Renal cortical epithelial cell (primary cell): ENCODE data around the gene NLRP12. TPM values are rescaled to one million over a fixed set of nuclear protein-coding genes. Genes with fewer than 3 reads are reported as not detected.
A peak's percentile ranks its signal among the peaks of the same experiment; 100 is the strongest.
"Not testable (repeated sequence)": the region's sequence is repeated elsewhere in the genome, so short reads cannot be mapped to it uniquely, and the experiment has no call there.

Experiments used
- DNase-seq: peaks from one replicate; pipeline ENCODE4 v3.0.0-alpha.2; 2011; ENCODE audit warnings: low read depth
- total RNA-seq: library from RNA; depleted of rRNA; stranded (reverse); fragments of >200 nt; gene quantifications from 2 replicates; pipeline ENCODE4 v1.2.3, GENCODE V29; 2014

NLRP12 gene
- total RNA-seq, 1 donor from 2014 or later: 0.05 TPM

DNA sequence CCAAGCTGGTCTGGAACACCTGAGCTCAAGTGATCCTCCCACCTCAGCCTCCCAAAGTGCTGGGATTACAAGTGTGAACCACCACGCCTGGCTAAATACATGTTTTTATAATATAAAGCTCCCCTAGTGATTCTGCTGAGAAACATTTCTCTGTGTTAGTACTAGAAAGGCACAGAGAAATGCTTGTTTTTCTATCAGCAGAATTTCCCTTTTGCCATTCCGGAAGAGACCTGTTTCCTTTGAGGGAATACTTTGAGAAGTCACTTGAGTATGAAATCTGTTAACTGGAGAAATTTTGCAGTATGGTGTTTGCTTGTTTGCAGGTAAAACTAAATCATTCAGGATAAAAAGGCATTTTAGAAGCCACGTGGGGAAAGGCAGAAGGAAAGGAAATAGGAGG lies 4.4 kb upstream of the NLRP12 start:
- no peak for DNase-seq

DNA sequence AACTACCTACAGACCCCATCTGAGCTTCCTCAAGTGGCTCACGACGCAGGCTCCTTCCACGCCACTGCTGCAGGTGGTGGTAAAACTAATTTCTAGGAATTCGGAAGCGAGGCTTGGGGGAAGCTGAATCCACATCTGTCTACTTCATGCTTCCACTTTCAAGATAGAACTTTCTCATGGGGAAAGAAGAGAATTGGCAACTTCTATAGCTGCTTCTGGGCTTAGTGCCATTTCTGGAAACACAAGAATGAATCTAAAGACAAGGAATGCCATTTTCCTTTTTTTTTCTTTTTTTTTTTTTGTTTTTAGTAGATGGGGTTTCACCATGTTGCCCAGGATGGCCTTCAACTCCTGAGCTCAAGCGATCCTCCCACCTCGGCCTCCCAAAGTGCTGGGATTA lies 2.8 kb upstream of the NLRP12 start:
- DNase-seq: no peak

DNA sequence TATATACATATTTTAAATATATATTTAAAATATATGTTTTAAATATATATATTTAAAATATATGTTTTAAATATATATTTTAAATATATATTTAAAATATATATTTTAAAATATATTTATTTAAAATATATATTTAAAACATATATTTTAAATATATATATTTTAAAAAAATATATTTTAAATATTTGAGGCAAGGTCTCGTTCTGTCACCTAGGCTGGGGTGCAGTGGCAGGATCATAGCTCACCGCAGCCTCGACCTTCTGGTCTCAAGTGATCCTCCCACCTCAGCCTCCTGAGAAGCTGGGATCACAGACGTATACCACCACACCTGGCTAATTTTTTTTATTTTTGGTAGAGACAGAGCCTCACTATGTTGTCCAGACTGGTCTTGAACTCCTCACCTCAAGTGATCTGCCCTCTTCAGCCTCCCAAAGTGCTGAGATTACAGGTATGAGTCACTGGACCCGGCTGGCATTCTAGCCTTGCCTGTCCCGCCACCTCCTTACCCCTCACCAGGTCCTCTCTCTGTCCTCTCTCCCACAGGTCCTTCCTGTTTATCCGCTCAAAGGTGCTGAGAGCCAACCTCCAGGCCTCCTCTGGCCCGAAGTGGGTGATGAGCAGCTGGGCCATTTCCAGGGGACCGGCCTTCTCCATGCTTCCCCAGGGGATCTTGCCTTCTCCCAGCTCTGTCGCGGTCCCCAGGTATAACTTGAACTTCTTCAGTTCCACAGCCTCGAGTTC lies 564 bp downstream of the NLRP12 start:
- DNase-seq: no peak

DNA sequence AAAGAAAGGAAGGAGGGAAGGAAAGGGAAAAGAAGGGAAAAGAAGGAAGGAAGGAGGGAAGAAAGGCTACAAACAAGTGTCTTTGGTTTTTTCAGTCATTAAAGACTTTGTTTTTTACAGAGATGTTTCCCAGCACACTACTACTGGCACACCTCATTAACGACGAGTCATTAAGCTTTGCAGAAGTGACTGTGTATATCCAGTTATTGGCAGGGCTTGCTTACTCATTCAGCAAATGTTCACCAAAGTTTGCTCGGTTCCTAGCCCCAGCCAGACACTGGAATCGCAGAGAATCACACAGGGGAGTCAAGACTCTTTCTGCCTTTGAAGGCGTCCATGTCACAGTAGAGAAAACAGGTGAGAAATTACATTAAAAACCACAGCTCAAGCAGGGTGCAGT lies 4.3 kb downstream of the NLRP12 start:
- no peak for DNase-seq

DNA sequence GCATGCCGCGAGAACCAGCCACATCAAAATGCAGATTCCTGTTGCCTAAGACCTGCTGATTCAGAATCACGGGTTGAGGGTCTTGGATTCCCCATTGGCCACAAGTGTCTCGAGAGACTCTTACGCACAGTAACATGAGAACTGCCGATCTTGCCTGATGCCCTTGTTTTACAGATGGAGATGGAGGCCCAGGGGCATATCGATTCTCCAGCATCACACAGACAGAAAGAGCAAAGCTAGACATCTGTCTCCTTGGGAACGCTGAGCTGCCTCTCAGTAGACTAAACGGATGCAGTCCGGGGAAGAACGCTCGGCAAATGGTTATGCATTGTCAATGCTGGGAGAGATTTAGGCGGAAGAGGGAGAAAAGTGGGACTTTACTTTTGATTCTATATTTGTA lies 5.4 kb downstream of the NLRP12 start:
- no peak for DNase-seq

DNA sequence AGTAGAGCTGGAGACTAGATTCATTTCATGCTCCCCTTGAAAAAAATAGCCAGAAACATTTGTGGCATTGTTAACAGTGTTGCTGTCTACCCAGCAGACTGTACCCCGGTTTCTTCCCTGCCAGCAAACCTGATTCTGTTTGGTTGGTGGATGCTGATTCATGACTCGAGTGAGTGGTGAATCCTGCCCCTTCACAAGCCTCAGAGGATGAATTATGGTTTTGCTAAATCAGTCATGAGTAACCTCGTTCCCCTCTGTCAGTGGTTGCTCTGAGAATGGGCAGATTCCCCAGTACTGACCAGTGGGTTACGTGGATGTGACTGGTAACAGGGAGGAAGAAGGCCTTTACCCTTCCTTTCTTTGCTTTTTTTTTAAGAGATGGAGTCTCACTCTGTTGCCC lies 10.1 kb downstream of the NLRP12 start:
- no peak for DNase-seq

DNA sequence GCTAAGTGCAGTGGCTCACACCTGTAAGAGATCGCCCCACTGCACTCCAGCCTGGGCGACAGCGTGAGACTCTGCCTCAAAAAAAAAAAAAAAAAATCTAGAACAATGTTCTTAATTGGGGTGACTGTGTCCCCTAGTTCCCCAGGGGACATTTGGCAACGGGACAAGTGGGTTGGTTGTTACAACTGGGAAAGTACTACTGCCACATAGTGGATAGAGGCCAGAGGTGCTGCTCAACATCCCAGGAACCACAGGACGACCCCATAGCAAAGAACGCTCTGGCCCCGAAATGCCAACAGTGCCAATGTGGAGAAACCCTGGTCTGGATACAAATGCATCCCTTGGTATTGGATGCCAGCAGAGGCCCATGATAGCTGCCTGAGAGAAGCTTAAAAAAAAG lies 11.8 kb downstream of the NLRP12 start:
- no peak for DNase-seq

DNA sequence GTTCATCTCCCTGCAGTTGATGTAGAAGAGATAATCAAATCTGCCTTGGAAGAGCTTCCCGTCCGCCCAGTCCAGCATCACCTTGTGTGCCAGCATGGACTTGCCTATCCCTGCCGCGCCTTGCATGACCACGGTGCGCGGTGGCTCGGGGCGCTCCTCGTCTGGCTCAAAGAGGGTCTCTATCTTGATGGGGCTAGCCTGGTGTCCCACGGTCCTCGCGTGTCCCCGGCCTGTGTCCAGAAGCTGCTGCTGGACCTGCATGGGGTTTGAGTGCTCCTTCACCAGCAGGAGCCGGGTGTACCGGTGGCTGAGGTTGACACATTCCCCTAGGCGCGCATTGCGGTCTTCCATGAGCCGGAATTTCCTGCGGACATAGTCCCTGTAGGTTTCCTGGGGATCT lies 13.2 kb downstream of the NLRP12 start:
- DNase-seq: no peak

DNA sequence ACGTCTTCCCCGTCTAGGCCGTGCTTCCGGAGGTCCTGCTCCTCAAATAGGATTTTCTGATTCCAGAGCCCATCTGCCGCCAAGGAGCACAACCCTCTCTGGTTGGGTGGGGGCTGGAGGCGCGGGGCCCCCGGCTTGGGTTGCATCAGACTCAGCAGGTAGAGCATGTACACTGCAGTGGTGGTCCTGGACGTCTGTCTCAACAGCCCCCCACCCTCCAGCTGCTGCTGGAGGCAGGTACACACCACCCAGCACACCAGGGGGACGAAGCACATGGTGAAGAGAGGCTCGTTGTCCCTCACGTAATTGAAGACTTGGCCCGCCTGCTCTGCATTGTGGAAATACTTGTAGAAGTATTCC lies 13.9 kb downstream of the NLRP12 start:
- DNase-seq: no peak

DNA sequence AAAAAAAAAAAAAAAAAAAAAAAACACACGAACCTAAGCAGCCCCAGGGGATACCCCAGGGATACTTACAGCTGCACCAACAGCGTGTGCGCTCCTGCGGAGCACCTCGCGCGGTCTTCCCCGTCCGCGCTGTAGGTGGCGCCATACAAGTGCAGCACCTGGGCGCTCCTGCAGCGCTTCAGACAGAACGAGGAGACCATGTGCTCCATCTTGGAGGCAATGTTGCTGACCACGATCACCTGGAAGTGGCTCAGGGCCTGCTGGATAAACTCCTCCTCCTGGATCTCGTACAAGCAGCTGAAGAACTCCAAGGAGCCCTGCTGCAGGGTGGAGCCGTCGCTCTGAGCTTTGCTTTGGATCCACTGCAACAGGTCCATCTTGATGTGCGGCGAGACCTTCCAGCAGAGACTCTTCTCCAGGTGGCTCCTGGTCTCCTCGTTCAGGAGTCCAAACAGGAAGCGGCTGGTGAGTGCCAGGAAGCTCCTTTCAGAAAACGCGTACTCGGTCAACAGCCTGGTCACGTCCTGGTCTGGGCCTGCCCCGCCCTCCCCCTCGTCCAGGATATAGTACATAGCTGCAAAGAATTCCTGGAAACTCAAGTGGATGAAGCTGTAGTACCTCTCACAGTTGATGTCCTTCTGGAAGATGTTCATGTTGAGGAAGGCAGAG lies 14.5 kb downstream of the NLRP12 start:
- DNase-seq: no peak

DNA sequence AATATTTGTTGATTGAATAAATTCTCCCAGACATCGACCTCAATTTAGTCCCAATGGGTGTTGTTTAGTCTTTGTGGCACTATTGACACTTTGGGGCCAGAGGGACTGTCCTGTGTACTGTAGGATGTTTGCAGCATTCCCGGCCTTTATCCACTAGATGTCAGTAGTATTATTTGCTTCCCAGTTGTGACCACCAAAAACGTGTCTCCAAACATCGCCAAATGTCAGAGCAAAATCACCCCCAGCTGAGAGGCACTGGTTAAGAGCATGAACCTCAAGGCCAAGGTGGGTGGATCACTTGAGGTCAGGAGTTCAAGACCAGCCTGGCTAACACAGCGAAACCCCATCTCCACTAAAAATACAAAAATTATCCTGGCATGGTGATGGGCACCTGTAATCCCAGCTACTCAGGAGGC lies 15.4 kb downstream of the NLRP12 start:
- no peak for DNase-seq

DNA sequence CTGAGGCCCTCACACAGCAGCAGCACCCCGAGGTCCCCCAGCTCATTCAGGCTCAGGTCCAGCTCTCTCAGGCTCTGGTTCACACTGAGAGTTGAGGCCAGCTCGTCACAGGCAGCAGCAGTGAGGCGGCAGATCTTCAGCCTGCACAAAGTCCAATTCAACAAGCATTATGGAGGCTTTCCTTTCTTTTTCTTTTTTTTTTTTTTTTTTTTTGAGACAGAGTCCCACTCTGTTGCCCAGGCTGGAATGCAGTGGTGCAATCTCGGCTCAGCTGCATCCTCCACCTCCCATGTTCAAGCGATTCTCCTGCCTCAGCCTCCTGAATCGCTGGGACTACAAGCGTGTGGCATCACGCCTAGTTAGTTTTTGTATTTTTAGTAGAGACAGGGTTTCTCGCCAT lies 22.9 kb downstream of the NLRP12 start:
- DNase-seq: no peak

DNA sequence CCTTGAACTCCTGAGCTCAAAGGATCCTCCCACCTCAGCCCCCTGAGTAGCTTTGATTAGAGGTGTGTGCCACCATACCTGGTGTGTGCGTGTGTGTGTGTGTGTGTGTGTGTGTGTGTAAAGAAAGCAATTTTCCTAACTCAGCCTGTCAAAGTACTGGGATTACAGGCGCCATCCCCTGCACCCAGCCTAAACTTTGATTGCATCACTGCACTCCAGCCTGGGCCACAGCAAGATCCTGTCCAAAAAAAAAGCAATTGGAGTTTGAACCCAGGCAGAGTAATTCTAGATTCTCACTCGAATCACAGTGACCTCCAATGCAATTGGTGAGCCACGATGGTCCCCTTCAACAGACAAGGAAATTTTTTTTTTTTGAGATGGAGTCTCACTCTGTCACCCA lies 29.1 kb downstream of the NLRP12 start:
- DNase-seq: no peak

DNA sequence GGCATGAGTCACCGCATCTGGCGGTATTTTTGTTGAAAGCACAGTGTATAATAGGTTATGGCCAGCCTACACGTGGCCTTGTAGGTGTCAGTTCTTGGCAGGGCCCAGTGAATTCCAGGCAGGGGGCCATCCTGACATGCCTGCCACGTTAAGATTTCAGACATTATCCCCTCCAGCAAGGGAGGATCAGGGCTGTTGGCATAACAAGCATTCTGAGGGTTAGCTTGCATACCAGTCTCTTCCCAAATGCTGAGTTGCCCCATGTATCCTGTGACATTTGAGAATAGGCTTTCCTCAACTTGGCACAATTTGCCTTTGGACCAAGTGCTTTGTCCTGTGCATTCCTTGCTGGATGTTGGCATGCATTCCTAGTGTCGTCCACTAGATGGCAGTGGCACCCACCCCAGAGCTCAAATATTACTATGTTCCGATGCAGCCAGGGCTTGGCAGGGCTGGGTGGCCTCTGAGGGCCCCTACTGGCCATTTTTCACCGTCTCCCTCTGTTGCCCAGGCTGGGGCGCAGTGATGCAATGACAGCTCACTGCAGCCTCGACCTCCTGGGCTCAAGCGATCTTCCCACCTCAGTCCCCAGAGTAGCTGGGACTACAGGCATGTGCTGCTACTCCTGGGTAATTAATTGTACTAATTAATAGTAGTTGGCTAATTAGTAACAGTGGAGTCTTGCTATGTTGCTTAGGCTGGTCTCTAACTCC lies 31.2 kb downstream of the NLRP12 start:
- DNase-seq: peak; percentile 32

DNA sequence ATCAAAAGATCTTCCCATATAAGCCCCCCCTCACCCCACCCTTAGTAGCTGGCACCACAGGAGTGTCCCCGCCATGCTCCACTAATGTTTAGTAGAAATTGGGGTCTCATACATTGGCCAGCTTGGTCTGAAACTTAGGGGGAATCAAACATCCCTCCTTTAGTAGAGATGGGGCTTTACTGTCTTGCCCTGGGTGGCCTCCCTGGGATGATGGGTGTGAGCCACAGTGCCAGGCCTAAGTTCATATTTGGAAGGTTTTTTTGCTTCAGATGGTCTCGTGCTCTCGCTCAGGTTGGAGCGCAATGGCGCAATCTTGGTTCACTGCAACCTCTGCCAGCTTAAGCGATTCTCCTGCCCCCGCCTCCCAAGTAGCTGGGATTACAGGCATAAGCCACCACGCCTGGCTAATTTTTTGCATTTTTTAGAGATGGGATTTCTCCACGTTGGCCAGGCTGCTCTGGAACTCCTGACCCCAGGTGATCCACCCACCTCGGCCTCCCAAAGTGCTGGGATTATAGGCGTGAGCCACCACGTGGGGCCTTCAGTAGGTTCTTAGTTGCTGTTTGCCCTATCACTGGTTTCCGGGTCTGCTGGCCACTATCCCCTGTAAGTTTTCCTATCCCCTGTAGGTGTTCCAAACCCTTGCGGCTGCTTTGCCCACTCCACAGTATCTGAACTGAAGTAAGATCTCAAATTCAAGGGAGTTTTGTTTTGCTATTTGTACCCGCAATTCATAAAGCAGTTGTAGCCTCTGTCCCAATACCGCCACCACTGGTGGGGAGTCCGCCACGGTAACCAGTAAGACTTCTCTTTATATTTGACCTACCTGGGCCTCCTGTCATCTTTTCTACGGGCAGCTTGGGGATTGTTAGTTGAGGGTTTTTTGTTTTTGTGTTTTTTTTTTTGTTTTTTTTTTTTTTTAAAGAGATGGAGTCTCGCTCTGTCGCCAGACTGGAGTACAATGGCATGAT lies 34.1 kb downstream of the NLRP12 start:
- no peak for DNase-seq

DNA sequence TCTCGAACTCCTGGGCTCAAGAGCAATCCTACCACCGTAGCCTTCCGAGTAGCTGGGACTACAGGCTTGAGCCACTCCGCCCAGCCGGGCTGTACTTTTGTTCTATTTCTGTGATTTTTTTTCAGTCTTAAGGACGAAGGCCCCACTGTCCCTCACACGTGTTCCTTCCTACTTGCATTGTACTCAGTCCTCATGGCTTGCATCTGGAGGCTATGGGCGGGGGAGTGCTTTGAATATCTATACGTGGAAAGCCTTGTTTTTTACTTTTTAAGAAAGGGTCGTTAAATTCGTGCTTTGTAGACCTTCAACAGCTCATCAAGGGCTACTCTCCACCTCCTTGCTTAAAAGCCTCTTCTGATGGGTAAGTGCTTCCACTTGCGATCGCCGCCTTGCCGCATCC lies 36.8 kb downstream of the NLRP12 start:
- DNase-seq: no peak

DNA sequence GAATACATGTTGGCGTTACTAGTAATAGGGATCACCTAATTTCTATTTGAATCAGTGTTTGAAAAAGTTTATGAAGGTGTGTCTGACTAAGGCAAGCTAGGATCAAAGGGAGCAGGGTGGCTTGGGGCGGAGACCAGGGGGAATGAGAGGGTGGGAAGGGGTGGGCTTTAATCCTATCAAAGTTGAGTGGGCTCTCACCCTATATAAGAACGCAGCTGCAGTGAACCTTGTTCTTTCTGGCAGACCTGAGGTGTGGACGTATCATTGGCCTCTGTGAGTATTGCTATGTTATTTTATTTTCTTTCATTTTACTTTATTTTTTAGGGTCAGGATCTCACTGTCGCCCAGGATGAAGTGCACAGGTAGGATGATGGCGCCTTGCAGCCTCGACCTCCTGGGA lies 37.4 kb downstream of the NLRP12 start:
- DNase-seq: no peak

DNA sequence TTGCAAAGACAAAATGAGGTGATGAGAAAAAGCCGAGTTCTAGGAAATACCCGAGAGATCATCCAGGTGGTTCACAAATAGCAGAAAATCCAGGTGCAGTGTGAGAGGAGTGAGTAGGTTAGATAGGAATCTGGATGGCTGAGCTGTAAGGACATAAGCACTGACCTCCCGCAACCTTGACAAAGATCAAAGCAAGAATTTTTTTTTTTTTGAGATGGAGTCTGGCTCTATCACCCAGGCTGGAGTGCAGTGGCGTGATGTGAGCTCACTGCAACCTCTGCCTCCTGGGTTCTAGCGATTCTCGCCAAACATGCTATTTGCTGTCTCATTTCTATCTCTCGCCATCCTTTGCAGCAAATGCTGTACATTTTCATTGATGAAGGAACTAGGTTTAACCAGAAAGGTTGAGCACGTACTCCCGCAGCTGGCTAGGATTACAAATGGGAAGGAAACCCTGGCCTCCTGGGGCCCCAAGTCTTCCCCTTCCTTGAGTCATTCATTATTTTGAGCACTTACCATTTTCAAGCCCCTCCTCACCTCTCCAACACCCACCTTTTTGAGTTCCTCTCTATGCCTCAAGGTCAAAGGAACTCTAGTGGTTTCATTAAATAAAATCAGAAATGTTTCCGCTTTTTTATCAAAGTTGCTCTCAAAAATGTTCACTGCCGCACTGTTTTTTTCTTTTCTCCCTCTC lies 38.8 kb downstream of the NLRP12 start:
- no peak for DNase-seq

DNA sequence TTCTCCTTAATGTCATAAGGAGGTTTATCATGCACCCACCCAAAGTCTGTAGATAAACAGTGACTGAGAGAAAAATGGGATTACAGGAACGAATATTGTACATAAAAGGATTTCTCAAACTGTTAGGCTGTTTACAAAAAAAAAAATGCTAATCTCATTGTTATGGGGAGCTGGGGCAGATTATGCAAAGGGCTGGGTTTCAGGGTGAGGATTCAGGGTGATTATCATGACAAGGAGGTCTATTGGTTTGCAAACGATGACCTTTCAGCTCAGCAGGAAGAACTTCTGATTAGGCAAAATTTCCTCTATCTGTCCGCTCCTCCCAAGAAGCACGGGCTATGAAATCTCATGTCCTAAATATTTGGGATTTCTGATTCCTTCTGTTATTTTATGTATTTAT lies 41.4 kb downstream of the NLRP12 start:
- no peak for DNase-seq

DNA sequence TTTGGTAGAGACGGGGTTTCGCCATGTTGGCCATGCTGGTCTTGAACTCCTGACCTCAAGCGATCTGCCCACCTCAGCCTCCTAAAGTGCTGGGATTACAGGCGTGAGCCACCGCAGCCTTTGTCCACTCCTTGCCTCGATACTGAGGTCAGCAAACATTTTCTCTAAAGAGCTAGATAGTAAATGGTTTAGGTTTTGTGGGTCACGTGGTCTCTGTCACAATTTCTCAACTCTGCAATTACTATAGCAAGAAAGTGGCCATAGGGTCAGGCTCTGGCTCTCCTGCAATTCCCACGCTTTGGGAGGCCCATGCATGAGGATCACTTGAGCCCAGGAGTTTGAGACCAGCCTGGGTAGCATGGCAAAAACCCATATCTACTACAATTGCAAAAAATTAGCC lies 42.8 kb downstream of the NLRP12 start:
- not testable (repeated sequence) for DNase-seq

DNA sequence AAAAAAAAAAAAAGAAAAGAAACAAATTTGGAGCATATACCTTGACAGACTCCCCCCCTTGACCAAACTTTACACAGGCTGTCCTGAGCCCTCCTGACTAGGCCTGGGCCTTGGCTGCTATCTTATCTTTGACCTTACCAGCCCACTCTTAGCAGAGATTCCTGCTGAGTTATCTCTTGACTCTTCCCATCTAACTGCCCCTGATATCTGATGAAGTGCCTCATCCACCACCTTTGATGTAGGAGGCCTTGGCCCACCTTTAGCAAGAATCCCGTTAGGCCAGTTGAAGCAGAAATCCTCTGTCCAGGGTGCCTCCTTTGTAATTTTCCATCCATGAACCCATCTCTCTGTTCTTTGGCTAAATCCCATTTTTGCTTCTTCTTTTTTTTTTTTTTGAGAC lies 43.6 kb downstream of the NLRP12 start:
- DNase-seq: no peak
